Skeletal muscle tissue (tissue), 4 donors: ENCODE data around the gene P2RY2. TPM values are rescaled to one million over a fixed set of nuclear protein-coding genes. Genes with fewer than 3 reads are reported as not detected.
"Not testable (repeated sequence)": the region's sequence is repeated elsewhere in the genome, so short reads cannot be mapped to it uniquely, and the experiment has no call there.

ENCODE experiments used
- H3K27ac ChIP-seq: one replicate; pipeline ENCODE4 v1.7.0; 2013; ENCODE audit warnings: mild to moderate bottlenecking, low read depth, low read length, inconsistent platforms
- H3K27me3 ChIP-seq, 3 donors: one replicate each; pipeline ENCODE4 v1.7.0; 2013; ENCODE audit warnings: low read length in 3 of 3; ENCODE audit not compliant: control insufficient read depth in 3 of 3, insufficient read depth in 3 of 3
- H3K36me3 ChIP-seq, 3 donors: one replicate each; pipeline ENCODE4 v1.7.0; 2013; ENCODE audit warnings: low read length in 3 of 3; ENCODE audit not compliant: control insufficient read depth in 3 of 3, insufficient read depth in 3 of 3
- H3K4me1 ChIP-seq, 3 donors: one replicate each; pipeline ENCODE4 v1.7.0; 2013; ENCODE audit warnings: low read length in 3 of 3, mild to moderate bottlenecking in 3 of 3; ENCODE audit not compliant: control insufficient read depth in 3 of 3, insufficient read depth in 3 of 3
- H3K4me3 ChIP-seq, 3 donors: one replicate each; pipeline ENCODE4 v1.7.0; 2013; ENCODE audit warnings: low read length in 3 of 3
- H3K9ac ChIP-seq, 3 donors: one replicate each; pipeline ENCODE4 v1.7.0; 2013; ENCODE audit warnings: low read length in 3 of 3, mild to moderate bottlenecking in 3 of 3, moderate library complexity in 2 of 3, low read depth in 1 of 3
- H3K9me3 ChIP-seq, 3 donors: one replicate each; pipeline ENCODE4 v1.7.0; 2013; ENCODE audit warnings: low read length in 3 of 3; ENCODE audit not compliant: control insufficient read depth in 3 of 3
- total RNA-seq: library from RNA; depleted of rRNA; stranded (reverse); fragments of >200 nt; gene quantifications from one replicate; pipeline ENCODE4 v1.2.3, GENCODE V29; 2014
- donor health status: Osteomylitis.

Gene P2RY2
- total RNA-seq, 1 donor from 2014 or later, result 1.0 TPM

GRCh38 chr11:73194593-73194992 is 23.5 kb upstream of the P2RY2 start:
- no peaks in the 10 kb centered on the region for H3K36me3 ChIP-seq
- no peaks in the 10 kb centered on the region for H3K27me3 ChIP-seq
- H3K9me3 ChIP-seq, result no peaks in the 10 kb centered on the region
- H3K4me1 ChIP-seq, result peaks cover 9 to 12% (median 12%) of the 10 kb centered on the region in 3 donors
- H3K4me3 ChIP-seq, result no peak overlapping the region
- no peak overlapping the region for H3K27ac ChIP-seq
- H3K9ac ChIP-seq, result no peak overlapping the region

DNA sequence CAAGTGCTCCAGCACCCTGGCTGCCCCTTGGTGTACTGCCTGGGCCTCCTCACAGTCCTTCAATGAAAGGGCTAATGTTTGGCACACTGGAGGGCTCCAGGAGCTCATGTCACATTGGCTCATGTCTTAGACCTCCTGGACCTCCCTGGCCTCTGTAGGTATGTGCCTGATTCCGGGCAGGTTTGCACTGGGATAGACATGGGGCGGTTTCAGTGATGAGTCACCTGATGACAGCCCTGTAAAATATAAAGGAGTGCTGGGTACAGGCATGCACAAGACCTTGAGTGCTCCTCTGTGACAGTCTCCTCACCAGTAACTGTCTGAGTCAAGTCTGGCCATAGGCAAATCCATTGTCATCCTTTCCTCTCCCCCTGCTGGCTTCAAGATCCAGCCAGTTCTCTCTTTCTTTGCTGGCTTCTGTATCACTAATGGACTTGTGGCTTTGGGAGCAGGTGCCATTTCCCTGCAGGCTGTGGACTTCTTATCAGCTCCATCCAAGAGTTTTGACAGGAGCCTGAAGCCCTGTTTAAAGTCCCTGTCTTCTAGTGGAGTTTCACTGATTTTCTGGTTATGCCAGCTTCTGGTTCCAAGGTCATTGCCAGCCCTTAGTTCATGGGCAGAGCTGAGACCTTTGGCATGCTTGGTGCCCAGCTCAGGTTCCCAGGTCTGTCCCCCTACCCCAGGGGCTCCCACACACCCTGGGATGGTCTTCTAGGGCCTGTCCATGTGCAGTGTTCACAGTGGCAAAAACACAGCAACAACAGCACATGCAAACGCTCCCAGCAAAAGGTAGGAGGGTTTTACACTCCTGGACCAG is 22.7 kb upstream of the P2RY2 start:
- Histone ChIP-seq H3K36me3 (no peaks in the 10 kb centered on the region), H3K27ac (no peak overlapping the region), H3K4me1 (peaks cover 7 to 12% (median 9%) of the 10 kb centered on the region in 3 donors), H3K9ac (no peak overlapping the region), H3K9me3 (no peaks in the 10 kb centered on the region), H3K4me3 (no peak overlapping the region), H3K27me3 (no peaks in the 10 kb centered on the region)

DNA sequence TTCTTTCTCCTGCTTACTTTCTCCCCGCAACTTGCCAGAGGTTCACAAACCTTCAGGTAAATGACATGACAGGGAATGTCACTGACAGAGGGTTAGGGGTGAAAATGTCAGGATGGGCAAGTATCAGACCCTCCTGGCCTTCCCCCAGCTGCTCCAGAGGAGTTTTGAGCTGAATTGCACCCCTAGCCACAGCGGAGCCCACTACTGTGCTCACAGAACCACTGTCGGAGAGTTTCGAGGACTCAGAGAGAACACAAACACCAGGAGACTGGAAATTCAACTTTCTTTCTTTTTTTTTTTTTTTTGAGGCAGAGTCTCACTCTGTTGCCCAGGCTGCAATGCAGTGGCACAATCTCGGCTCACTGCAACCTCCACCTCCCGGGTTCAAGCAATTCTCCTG is 21.5 kb upstream of the P2RY2 start:
- no peaks in the 10 kb centered on the region for H3K9me3 ChIP-seq
- no peaks in the 10 kb centered on the region for H3K27me3 ChIP-seq
- no peak overlapping the region for H3K4me3 ChIP-seq
- H3K27ac ChIP-seq, result no peak overlapping the region
- no peaks in the 10 kb centered on the region for H3K36me3 ChIP-seq
- H3K9ac ChIP-seq, result no peak overlapping the region
- peaks cover 8 to 18% (median 13%) of the 10 kb centered on the region in 3 donors for H3K4me1 ChIP-seq

- no peak overlapping the region for H3K27ac ChIP-seq
- no peaks in the 10 kb centered on the region for H3K9me3 ChIP-seq
- H3K36me3 ChIP-seq, result no peaks in the 10 kb centered on the region
- peaks cover 8 to 21% (median 13%) of the 10 kb centered on the region in 3 donors for H3K4me1 ChIP-seq
- no peaks in the 10 kb centered on the region for H3K27me3 ChIP-seq
- no peak overlapping the region for H3K9ac ChIP-seq
- H3K4me3 ChIP-seq, result no peak overlapping the region
Observed at GRCh38 chr11:73197348-73197747, 20.7 kb upstream of the P2RY2 start.

DNA sequence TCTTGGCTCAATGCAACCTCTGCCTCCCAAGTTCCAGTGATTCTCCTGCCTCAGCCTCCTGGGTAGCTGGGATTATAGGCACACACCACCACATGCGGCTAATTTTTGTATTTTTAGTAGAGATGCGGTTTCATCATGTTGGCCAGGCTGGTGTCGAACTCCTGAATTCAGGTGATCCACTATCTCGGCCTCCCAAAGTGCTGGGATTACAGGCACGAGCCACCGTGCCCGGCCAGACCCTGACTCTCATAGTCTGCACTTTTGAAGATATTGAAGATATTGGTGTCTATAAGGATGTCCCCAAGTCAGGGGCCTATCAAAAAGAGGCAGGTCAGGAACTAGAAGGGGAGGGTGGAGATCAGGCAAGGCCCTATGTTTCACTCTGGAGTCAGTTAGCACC is 20.3 kb upstream of the P2RY2 start:
- not testable (repeated sequence) for H3K27ac ChIP-seq, H3K36me3 ChIP-seq, H3K4me3 ChIP-seq, H3K9ac ChIP-seq, H3K27me3 ChIP-seq, H3K9me3 ChIP-seq
- H3K4me1 ChIP-seq, result peaks cover 8 to 21% (median 13%) of the 10 kb centered on the region in 3 donors

DNA sequence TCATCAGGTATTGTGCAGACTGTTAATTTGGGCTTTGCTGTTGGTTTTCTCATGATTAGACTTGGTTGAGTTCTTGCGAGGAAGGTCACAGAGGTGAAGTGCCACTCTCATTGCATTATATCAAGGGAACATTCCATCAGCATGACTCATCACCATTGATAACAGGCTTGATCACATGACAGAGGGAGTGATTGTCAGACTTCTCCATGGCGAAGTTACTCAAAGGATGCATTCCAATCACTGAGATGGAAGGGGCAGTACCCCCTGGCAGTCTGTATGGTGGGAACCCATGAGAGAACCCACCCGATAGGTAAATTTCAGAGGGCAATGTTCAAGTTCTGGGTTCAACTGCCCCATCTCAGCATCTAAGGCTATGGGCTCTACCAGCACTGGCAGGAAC is 19.4 kb upstream of the P2RY2 start:
- Histone ChIP-seq H3K27ac (no peak overlapping the region), H3K36me3 (no peaks in the 10 kb centered on the region), H3K4me1 (peaks cover 8 to 21% (median 13%) of the 10 kb centered on the region in 3 donors), H3K9ac (no peak overlapping the region), H3K27me3 (no peaks in the 10 kb centered on the region), H3K4me3 (no peak overlapping the region), H3K9me3 (no peaks in the 10 kb centered on the region)

DNA sequence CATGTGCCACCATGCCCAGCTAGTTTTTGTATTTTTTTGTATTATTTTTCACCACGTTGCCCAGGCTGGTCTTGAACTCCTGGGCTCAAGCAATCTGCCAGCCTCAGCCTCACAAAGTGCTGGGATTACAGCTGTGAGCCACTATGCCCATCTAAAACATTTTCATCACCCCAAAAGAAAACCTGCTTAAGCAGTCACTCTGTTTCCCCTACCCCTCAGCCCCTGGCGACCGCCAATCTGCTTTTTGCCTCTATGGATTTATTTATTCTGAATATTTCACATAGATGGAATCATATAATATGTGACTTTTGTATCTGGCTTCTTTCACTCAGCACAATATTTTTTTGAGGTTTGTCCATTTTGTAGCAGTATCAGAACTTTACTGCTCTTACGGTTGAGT is 18.6 kb upstream of the P2RY2 start:
- no peaks in the 10 kb centered on the region for H3K27me3 ChIP-seq
- H3K27ac ChIP-seq, result no peak overlapping the region
- no peak overlapping the region for H3K9ac ChIP-seq
- no peaks in the 10 kb centered on the region for H3K9me3 ChIP-seq
- no peak overlapping the region for H3K4me3 ChIP-seq
- H3K4me1 ChIP-seq, result peaks cover 8 to 24% (median 9%) of the 10 kb centered on the region in 3 donors
- no peaks in the 10 kb centered on the region for H3K36me3 ChIP-seq

DNA sequence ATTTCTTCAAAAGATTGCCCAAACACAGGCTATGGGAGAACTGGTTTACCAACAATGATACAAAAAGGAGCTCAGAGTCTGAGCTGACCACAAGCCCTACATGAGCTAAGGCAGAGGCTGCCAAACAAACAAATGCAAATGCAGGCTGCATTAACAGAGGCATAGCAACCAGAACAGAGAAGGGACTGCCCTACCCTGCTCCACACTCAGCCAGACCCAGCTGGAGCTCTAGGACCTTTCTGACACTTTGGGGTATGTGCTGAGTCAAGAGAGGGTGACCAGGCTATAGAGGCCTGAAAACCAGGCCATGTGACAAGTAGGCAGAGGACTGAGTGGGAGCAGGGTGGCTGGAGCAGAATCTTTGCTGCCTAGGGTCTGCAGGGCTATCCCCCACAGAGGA is 17.8 kb upstream of the P2RY2 start:
- Histone ChIP-seq H3K4me3 (no peak overlapping the region), H3K9ac (peak overlapping the region in 1 of 3 donors; percentile 43), H3K4me1 (peaks cover 5 to 24% (median 7%) of the 10 kb centered on the region in 3 donors), H3K27ac (no peak overlapping the region), H3K27me3 (no peaks in the 10 kb centered on the region), H3K9me3 (no peaks in the 10 kb centered on the region), H3K36me3 (no peaks in the 10 kb centered on the region)

DNA sequence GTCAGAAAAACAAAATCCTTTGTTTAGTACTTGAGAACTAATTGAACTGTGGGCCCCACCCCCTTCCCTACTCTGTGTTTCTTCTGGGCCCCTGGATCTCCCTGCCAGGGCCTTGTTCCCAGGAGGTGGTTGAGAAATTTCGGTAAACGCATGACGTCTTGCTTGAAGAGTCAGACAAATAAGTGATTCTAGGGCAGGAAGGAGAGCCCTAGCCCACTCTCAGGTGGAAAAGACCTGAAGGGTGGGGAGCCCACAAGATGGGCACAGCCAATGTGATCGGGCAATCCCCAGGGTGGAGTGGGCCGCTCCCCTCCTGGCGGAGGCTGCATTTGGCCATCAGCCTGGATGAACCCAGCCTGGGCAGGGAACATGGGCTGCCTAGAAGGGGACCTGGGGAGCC is 16.8 kb upstream of the P2RY2 start:
- no peak overlapping the region for H3K27ac ChIP-seq
- no peak overlapping the region for H3K4me3 ChIP-seq
- no peaks in the 10 kb centered on the region for H3K36me3 ChIP-seq
- H3K4me1 ChIP-seq, result peaks cover 9 to 32% (median 9%) of the 10 kb centered on the region in 3 donors
- no peak overlapping the region for H3K9ac ChIP-seq
- H3K9me3 ChIP-seq, result no peaks in the 10 kb centered on the region
- no peaks in the 10 kb centered on the region for H3K27me3 ChIP-seq

DNA sequence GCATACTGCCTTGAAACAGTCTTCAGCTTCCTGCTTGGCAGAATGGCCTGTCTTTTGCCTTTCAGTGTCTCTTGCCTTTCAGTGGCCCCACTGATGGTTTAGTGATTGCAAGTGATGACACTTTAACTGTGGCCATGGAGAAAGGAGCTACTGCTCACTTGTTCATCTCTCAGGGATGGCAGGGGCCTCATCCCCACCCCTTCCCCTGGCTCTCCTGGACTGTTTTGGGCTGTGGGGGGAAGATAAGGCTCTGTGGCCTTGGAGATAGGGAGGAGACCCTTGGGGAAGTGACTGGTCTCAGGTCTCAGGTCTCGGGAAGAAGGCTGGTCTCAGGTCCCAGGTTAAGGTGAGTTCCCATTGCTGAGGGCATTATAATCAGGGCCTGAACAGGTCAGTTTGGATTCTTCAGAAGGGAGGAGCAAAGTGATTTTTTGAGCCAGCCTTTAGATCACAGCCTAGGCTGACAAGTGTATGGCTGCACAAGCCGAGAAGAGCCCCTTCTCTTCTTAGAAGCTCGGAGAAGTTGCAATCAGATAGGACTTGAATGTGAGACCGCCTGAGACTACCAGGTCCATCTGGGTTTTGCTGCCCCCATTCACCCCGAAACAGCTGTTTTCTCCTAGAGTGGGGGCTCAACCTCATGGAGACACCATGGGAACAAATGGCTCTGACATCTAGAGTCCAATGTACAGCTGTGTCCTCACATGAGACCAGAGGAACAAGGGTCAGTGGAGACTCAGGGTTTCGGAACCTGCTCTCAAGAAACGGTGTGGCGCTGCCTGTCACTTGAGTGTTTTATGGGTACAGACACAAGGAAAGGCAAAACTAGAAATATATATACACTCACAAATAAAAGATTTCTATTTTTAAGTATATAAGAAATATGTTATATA is 15.9 kb upstream of the P2RY2 start:
- Histone ChIP-seq H3K27ac (no peak overlapping the region), H3K9ac (no peak overlapping the region), H3K27me3 (no peaks in the 10 kb centered on the region), H3K36me3 (no peaks in the 10 kb centered on the region), H3K4me3 (no peak overlapping the region), H3K9me3 (no peaks in the 10 kb centered on the region), H3K4me1 (peaks cover 9 to 32% (median 9%) of the 10 kb centered on the region in 3 donors)
